SK-N-SH (cell line): ENCODE measurements around the gene SRP14. TPM values are rescaled to one million over a fixed set of nuclear protein-coding genes. Genes with fewer than 3 reads are reported as not detected.

Source experiments
- CTCF ChIA-PET: fragments of 300-600, 350-600 bp; formaldehyde crosslinking; extraction: SDS; loops from one replicate; lab custom pipeline; 2021; lab: Yijun Ruan, JAX
- POLR2A ChIA-PET: fragments of 350-600 bp; sonication (Branson Sonifier 250); formaldehyde crosslinking; extraction: SDS; loops from one replicate; lab custom pipeline; 2020; ENCODE audit warnings: antibody characterized with exemption, inconsistent platforms; lab: Yijun Ruan, JAX
- DNase-seq: peaks from one replicate; pipeline ENCODE4 v3.0.0; 2012
- H2AFZ ChIP-seq: fragments of 200-600 bp; sonication (generic); 2 replicates; pipeline ENCODE4 v1.8.1; 2016; ENCODE audit warnings: antibody characterized with exemption, mild to moderate bottlenecking, low read depth
- H3F3A ChIP-seq: fragments of 200-600 bp; sonication (generic); replicated peaks from 2 replicates; pipeline ENCODE3; 2016; ENCODE audit warnings: antibody characterized with exemption, mild to moderate bottlenecking; ENCODE audit not compliant: insufficient read depth
- H3K27ac ChIP-seq, 2 experiments: fragments of 200-500 bp in 1 of 2; fragments of 200-600 bp in 1 of 2; sonication (Bioruptor generic) in 1 of 2; sonication (generic), shearing (Covaris generic) in 1 of 2; 2 replicates each; pipeline versions ENCODE4 v1.5.1 to v1.6.1; 2014 to 2016; ENCODE audit warnings: low read depth in 2 of 2, inconsistent platforms in 1 of 2, low read length in 1 of 2, mild to moderate bottlenecking in 1 of 2, mixed read lengths in 1 of 2
- H3K27me3 ChIP-seq: fragments of 200-600 bp; sonication (generic), shearing (Covaris generic); 2 replicates; pipeline ENCODE4 v1.6.1; 2016; ENCODE audit warnings: mixed run types; ENCODE audit not compliant: insufficient read depth
- H3K36me3 ChIP-seq, 2 experiments: fragments of 200-500 bp in 1 of 2; fragments of 200-600 bp in 1 of 2; sonication (Bioruptor generic) in 1 of 2; sonication (generic) in 1 of 2; replicated peaks in 1 of 2; 2 replicates each; pipeline versions ENCODE3 to v1.5.1; 2014 to 2016; ENCODE audit warnings: low read length in 1 of 2, mild to moderate bottlenecking in 1 of 2; ENCODE audit not compliant: insufficient read depth in 2 of 2, control insufficient read depth in 1 of 2
- H3K4me1 ChIP-seq, 2 experiments: fragments of 200-500 bp in 1 of 2; fragments of 200-600 bp in 1 of 2; sonication (Bioruptor generic) in 1 of 2; sonication (generic), shearing (Covaris generic) in 1 of 2; 2 replicates each; pipeline versions ENCODE4 v1.5.1 to v1.6.1; 2014 to 2016; ENCODE audit warnings: low read depth in 1 of 2, low read length in 1 of 2, mixed run types in 1 of 2; ENCODE audit not compliant: insufficient read depth in 2 of 2, control insufficient read depth in 1 of 2
- H3K4me2 ChIP-seq: fragments of 200-600 bp; sonication (generic), shearing (Covaris generic); 2 replicates; pipeline ENCODE4 v1.6.1; 2017; ENCODE audit warnings: mixed run types
- H3K4me3 ChIP-seq, 2 experiments: fragments of 200-500 bp in 1 of 2; fragments of 200-600 bp in 1 of 2; sonication (Bioruptor generic) in 1 of 2; sonication (generic), shearing (Covaris generic) in 1 of 2; 2 replicates each; pipeline versions ENCODE4 v1.5.1 to v1.8.1; 2014 to 2016; ENCODE audit warnings: low read depth in 2 of 2, inconsistent platforms in 1 of 2, low read length in 1 of 2, mild to moderate bottlenecking in 1 of 2, mixed read lengths in 1 of 2, moderate library complexity in 1 of 2
- H3K79me2 ChIP-seq: fragments of 200-600 bp; sonication (generic); 2 replicates; pipeline ENCODE4 v1.8.1; 2017; ENCODE audit warnings: mild to moderate bottlenecking; ENCODE audit not compliant: insufficient read depth
- H3K9ac ChIP-seq: fragments of 200-600 bp; sonication (generic); 2 replicates; pipeline ENCODE4 v1.6.1; 2017; ENCODE audit warnings: mixed run types
- H3K9me2 ChIP-seq: fragments of 200-600 bp; sonication (generic); 2 replicates; pipeline ENCODE4 v1.6.1; 2017; ENCODE audit warnings: mixed run types
- H3K9me3 ChIP-seq: fragments of 200-600 bp; sonication (generic); 2 replicates; pipeline ENCODE4 v1.6.1; 2017; ENCODE audit warnings: mixed run types, mild to moderate bottlenecking, moderate library complexity
- H4K20me1 ChIP-seq: fragments of 200-600 bp; sonication (generic); 2 replicates; pipeline ENCODE4 v1.6.1; 2017; ENCODE audit warnings: mild to moderate bottlenecking, mixed run types; ENCODE audit not compliant: insufficient read depth
- ELF1 ChIP-seq: IDR thresholded peaks from 2 replicates; pipeline ENCODE4 v1.4.0; 2012
- FOSL2 ChIP-seq: IDR thresholded peaks from 2 replicates; pipeline ENCODE4 v1.4.0; 2012; ENCODE audit warnings: low read depth, mild to moderate bottlenecking, moderate library complexity, borderline replicate concordance
- FOXM1 ChIP-seq: IDR thresholded peaks from 2 replicates; pipeline ENCODE4 v1.4.0; 2012; ENCODE audit warnings: low read depth, mild to moderate bottlenecking
- GABPA ChIP-seq: IDR thresholded peaks from 2 replicates; pipeline ENCODE4 v1.4.0; 2012; ENCODE audit warnings: low read depth, mild to moderate bottlenecking
- GATA2 ChIP-seq: sonication (generic); formaldehyde crosslinking; IDR thresholded peaks from 2 replicates; pipeline ENCODE4 v1.5.0; 2020; ENCODE audit warnings: mild to moderate bottlenecking, missing genetic modification reagents
- MEF2A ChIP-seq: IDR thresholded peaks from 2 replicates; pipeline ENCODE4 v1.4.0; 2012; ENCODE audit warnings: low read depth, borderline replicate concordance
- NFIC ChIP-seq: IDR thresholded peaks from 2 replicates; pipeline ENCODE4 v1.4.0; 2012; ENCODE audit warnings: borderline replicate concordance
- POLR2AphosphoS5 ChIP-seq: IDR thresholded peaks from 2 replicates; pipeline ENCODE4 v1.6.1; 2012; ENCODE audit warnings: low read depth, low read length
- RFX5 ChIP-seq: IDR thresholded peaks from 2 replicates; pipeline ENCODE4 v1.6.1; 2012; ENCODE audit warnings: mild to moderate bottlenecking, improper control_type of control experiment, low read length
- SMC3 ChIP-seq: IDR thresholded peaks from 2 replicates; pipeline ENCODE4 v1.6.1; 2012; ENCODE audit warnings: low read depth, low read length, improper control_type of control experiment
- TCF12 ChIP-seq: IDR thresholded peaks from 2 replicates; pipeline ENCODE4 v1.4.0; 2012
- TEAD4 ChIP-seq: IDR thresholded peaks from 2 replicates; pipeline ENCODE4 v1.4.0; 2012; ENCODE audit warnings: mild to moderate bottlenecking, borderline replicate concordance; ENCODE audit not compliant: insufficient read depth
- WGBS: methylation state at CpG from one replicate; pipeline ENCODE4 v1.1.6; 2017; ENCODE audit warnings: low lambda C conversion rate; 5-methylcytosine and 5-hydroxymethylcytosine counted together
- polyA plus RNA-seq, 3 experiments: library from polyadenylated mRNA; depleted of rRNA; stranded (reverse); fragments of >200 nt; gene quantifications; 2 replicates each; pipeline ENCODE4 v1.2.3, GENCODE V29; 2012
- TF ChIP-seq, protein P1 (sequence below): IDR thresholded peaks from 2 replicates; pipeline ENCODE4 v1.4.0; 2012; ENCODE audit warnings: low read depth, borderline replicate concordance
- TF ChIP-seq, protein P2 (sequence below): IDR thresholded peaks from 2 replicates; pipeline ENCODE4; 2012
- TF ChIP-seq, protein P3 (sequence below): fragments of 150-350 bp; IDR thresholded peaks from 2 replicates; pipeline ENCODE4 v1.6.1; 2017; ENCODE audit warnings: antibody characterized with exemption, low read length, low read depth, borderline replicate concordance
- TF ChIP-seq, protein P4 (sequence below): fragments of 150-350 bp; IDR thresholded peaks from 2 replicates; pipeline ENCODE4 v1.6.1; 2016; ENCODE audit warnings: mild to moderate bottlenecking, low read depth, low read length

Gene SRP14
- polyA plus RNA-seq, 1 of the 3 experiments (the other 2 are of a cell fraction): 489 TPM

DNA sequence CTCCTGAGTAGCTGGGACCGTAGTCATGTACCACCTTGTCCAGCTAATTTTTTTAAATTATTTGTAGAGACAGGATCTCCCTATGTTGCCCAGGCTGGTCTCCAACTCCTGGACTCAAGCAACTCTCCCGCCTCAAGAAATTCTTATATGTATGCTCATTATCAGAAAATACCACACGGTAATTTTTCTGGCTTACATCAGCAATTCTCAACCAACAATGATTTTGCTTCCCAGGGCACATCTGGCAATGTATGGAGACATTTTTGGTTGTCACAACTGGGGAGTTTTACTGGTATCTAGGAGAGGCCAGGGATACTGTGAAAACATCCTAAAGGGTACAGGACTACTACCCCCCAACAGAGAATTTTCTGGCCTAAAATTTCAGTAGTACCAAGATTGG lies 10.8 kb downstream of the SRP14 start:
- Histone ChIP-seq H3K36me3 (peaks cover 79 to 81% of the 10 kb centered on the region in 2 experiments), H4K20me1 (no peaks in the 10 kb centered on the region), H3K27ac (no peak overlapping the region)

More for the DNA sequence above, 10.8 kb downstream of the SRP14 start:
- no peaks in the 10 kb centered on the region for H3K4me1 ChIP-seq
- H3K27me3 ChIP-seq: no peaks in the 10 kb centered on the region
- H3F3A ChIP-seq: peaks cover 23% of the 10 kb centered on the region
- no peak overlapping the region for H3K4me2 ChIP-seq
- no peak overlapping the region for H2AFZ ChIP-seq
- no peak overlapping the region for H3K4me3 ChIP-seq
- TF ChIP-seq POLR2AphosphoS5: no peak
- TF ChIP-seq SMC3: no peak
- no peak for TF ChIP-seq MEF2A
- TF ChIP-seq, protein P1, sequence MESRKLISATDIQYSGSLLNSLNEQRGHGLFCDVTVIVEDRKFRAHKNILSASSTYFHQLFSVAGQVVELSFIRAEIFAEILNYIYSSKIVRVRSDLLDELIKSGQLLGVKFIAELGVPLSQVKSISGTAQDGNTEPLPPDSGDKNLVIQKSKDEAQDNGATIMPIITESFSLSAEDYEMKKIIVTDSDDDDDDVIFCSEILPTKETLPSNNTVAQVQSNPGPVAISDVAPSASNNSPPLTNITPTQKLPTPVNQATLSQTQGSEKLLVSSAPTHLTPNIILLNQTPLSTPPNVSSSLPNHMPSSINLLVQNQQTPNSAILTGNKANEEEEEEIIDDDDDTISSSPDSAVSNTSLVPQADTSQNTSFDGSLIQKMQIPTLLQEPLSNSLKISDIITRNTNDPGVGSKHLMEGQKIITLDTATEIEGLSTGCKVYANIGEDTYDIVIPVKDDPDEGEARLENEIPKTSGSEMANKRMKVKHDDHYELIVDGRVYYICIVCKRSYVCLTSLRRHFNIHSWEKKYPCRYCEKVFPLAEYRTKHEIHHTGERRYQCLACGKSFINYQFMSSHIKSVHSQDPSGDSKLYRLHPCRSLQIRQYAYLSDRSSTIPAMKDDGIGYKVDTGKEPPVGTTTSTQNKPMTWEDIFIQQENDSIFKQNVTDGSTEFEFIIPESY: no peak
- no peak for TF ChIP-seq FOXM1
- no peak for TF ChIP-seq ELF1
- TF ChIP-seq RFX5: no peak
- no peak for TF ChIP-seq NFIC
- no peak for TF ChIP-seq TCF12
- no peak for TF ChIP-seq TEAD4
- TF ChIP-seq GABPA: no peak
- TF ChIP-seq, protein P2, sequence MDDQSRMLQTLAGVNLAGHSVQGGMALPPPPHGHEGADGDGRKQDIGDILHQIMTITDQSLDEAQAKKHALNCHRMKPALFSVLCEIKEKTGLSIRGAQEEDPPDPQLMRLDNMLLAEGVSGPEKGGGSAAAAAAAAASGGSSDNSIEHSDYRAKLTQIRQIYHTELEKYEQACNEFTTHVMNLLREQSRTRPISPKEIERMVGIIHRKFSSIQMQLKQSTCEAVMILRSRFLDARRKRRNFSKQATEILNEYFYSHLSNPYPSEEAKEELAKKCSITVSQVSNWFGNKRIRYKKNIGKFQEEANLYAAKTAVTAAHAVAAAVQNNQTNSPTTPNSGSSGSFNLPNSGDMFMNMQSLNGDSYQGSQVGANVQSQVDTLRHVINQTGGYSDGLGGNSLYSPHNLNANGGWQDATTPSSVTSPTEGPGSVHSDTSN: no peak
- no peak for TF ChIP-seq GATA2 (CRISPR knock-in tag)
- TF ChIP-seq, protein P3, sequence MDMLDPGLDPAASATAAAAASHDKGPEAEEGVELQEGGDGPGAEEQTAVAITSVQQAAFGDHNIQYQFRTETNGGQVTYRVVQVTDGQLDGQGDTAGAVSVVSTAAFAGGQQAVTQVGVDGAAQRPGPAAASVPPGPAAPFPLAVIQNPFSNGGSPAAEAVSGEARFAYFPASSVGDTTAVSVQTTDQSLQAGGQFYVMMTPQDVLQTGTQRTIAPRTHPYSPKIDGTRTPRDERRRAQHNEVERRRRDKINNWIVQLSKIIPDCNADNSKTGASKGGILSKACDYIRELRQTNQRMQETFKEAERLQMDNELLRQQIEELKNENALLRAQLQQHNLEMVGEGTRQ: no peak
- TF ChIP-seq, protein P4, sequence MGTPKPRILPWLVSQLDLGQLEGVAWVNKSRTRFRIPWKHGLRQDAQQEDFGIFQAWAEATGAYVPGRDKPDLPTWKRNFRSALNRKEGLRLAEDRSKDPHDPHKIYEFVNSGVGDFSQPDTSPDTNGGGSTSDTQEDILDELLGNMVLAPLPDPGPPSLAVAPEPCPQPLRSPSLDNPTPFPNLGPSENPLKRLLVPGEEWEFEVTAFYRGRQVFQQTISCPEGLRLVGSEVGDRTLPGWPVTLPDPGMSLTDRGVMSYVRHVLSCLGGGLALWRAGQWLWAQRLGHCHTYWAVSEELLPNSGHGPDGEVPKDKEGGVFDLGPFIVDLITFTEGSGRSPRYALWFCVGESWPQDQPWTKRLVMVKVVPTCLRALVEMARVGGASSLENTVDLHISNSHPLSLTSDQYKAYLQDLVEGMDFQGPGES: no peak
- TF ChIP-seq FOSL2: no peak
- POLR2A ChIA-PET: no interaction called here
- no peaks in the 10 kb centered on the region for H3K9me2 ChIP-seq
- no peak overlapping the region for H3K9ac ChIP-seq
- 98% methylated on average over 3 of the region's 3 CpGs for WGBS
- H3K9me3 ChIP-seq: no peaks in the 10 kb centered on the region
- no peaks in the 10 kb centered on the region for H3K79me2 ChIP-seq
- CTCF ChIA-PET: interaction anchor here (0.8 to 1.0 kb wide), 2 partner anchors 11 to 87 kb away, joined by 3 read pairs; partner anchors contain the start of gene SRP14
- no peak for DNase-seq
